Fibroblast of skin of abdomen (primary cell): Measurements from ENCODE around the gene GPC5.

Source experiments
- DNase-seq: peaks from one replicate; pipeline ENCODE4 v3.0.0-alpha.2; 2013

The GPC5 gene

GRCh38 chr13:92805766-92806165, 1407.3 kb downstream of the GPC5 start:
- DNase-seq: no peak

GRCh38 chr13:92806215-92806614, 1407.8 kb downstream of the GPC5 start:
- no peak for DNase-seq

GRCh38 chr13:92807353-92807752, 1408.9 kb downstream of the GPC5 start:
- DNase-seq: peak; percentile 36

- no peak for DNase-seq
These were observed 1409.5 kb downstream of the GPC5 start for GRCh38 chr13:92807966-92808365.

GRCh38 chr13:92821324-92821723, 1422.9 kb downstream of the GPC5 start:
- no peak for DNase-seq

GRCh38 chr13:92823059-92823458, 1424.6 kb downstream of the GPC5 start:
- no peak for DNase-seq

- no peak for DNase-seq
These were observed 1427.6 kb downstream of the GPC5 start for GRCh38 chr13:92825938-92826596.

GRCh38 chr13:92827503-92827902, 1429.1 kb downstream of the GPC5 start:
- no peak for DNase-seq

GRCh38 chr13:92829930-92830329, 1431.5 kb downstream of the GPC5 start:
- DNase-seq: peak; percentile 43

- DNase-seq: no peak
These were observed 1432.4 kb downstream of the GPC5 start for GRCh38 chr13:92830821-92831220.

GRCh38 chr13:92833071-92833470, 1434.7 kb downstream of the GPC5 start:
- no peak for DNase-seq

- DNase-seq: no peak
These were observed 1437.8 kb downstream of the GPC5 start for GRCh38 chr13:92836171-92836570.

GRCh38 chr13:92838786-92839185, 1440.4 kb downstream of the GPC5 start:
- peak; percentile 96 for DNase-seq

- peak; percentile 88 for DNase-seq
These were observed 1443.7 kb downstream of the GPC5 start for GRCh38 chr13:92842145-92842544.

GRCh38 chr13:92843549-92843948, 1445.1 kb downstream of the GPC5 start:
- peak; percentile 81 for DNase-seq

- DNase-seq: no peak
These were observed 1451.0 kb downstream of the GPC5 start for GRCh38 chr13:92849381-92849780.

- DNase-seq: no peak
These were observed 1466.3 kb downstream of the GPC5 start for GRCh38 chr13:92864584-92865284.

- no peak for DNase-seq
These were observed 1474.6 kb downstream of the GPC5 start for GRCh38 chr13:92873029-92873428.

- no peak for DNase-seq
These were observed 1488.2 kb downstream of the GPC5 start for GRCh38 chr13:92886535-92887077.

- DNase-seq: no peak
These were observed 1496.0 kb downstream of the GPC5 start for GRCh38 chr13:92894447-92894846.

- peak; percentile 45 for DNase-seq
These were observed 1498.4 kb downstream of the GPC5 start for GRCh38 chr13:92896842-92897241.

- DNase-seq: peak; percentile 43
These were observed 1500.5 kb downstream of the GPC5 start for GRCh38 chr13:92898946-92899345.

GRCh38 chr13:92900446-92900845, 1502.0 kb downstream of the GPC5 start:
- DNase-seq: no peak

GRCh38 chr13:92901739-92902138, 1503.3 kb downstream of the GPC5 start:
- no peak for DNase-seq
